ENCODE measurements around the gene VAC14. TPM values are rescaled to one million over a fixed set of nuclear protein-coding genes. Genes with fewer than 3 reads are reported as not detected.

VAC14 gene
- total RNA-seq, 1 donor from 2014 or later, result 75.1 TPM

GRCh38 chr16:70747703-70748631 lies 53.0 kb downstream of the VAC14 start:
- no peaks in the 10 kb centered on the region for H3K27me3 ChIP-seq
- no peak overlapping the region for H3K4me3 ChIP-seq
- H3K27ac ChIP-seq, result peak overlapping the region; percentile 91 to 92
- intact Hi-C loops (cut with DNase I), result loop anchor here (2.0 to 10.0 kb wide), 4 partner anchors 55 to 221 kb away; no protein-coding TSS in a partner anchor
- H3K9me3 ChIP-seq, result no peaks in the 10 kb centered on the region
- no peak for TF ChIP-seq CTCF (IDR thresholded peaks at IDR 0.05)
- H3K36me3 ChIP-seq, result peaks cover 0 to 8% of the 10 kb centered on the region in 2 donors
- H3K4me1 ChIP-seq, result peaks cover 16 to 54% of the 10 kb centered on the region in 2 donors
- no peak for DNase-seq (ENCODE audit: low spot score in 2 of 2)

GRCh38 chr16:70746708-70747424 lies 54.1 kb downstream of the VAC14 start:
- Histone ChIP-seq H3K27ac (peak overlapping the region; percentile 91 to 92), H3K4me3 (peak overlapping the region in 1 of 2 donors; percentile 2), H3K9me3 (no peaks in the 10 kb centered on the region), H3K27me3 (no peaks in the 10 kb centered on the region), H3K4me1 (peaks cover 13 to 49% of the 10 kb centered on the region in 2 donors), H3K36me3 (peaks cover 0 to 9% of the 10 kb centered on the region in 2 donors)
- intact Hi-C loops (cut with DNase I), result loop anchor here (1.0 to 10.0 kb wide), 6 partner anchors 32 to 220 kb away; no protein-coding TSS in a partner anchor
- peak; percentile 58 to 93 for DNase-seq (ENCODE audit: low spot score in 2 of 2)
- no peak for TF ChIP-seq CTCF (IDR thresholded peaks at IDR 0.05)

- H3K36me3 ChIP-seq, result peaks cover 0 to 12% of the 10 kb centered on the region in 2 donors
- H3K27ac ChIP-seq, result peak overlapping the region; percentile 91 to 92
- peaks cover 13 to 43% of the 10 kb centered on the region in 2 donors for H3K4me1 ChIP-seq
- intact Hi-C loops (cut with DNase I), result loop anchor here (1.0 to 10.0 kb wide), 6 partner anchors 31 to 219 kb away; no protein-coding TSS in a partner anchor
- no peak for TF ChIP-seq CTCF (IDR thresholded peaks at IDR 0.05)
- peak overlapping the region in 1 of 2 donors; percentile 2 for H3K4me3 ChIP-seq
- H3K9me3 ChIP-seq, result no peaks in the 10 kb centered on the region
- no peaks in the 10 kb centered on the region for H3K27me3 ChIP-seq
- peak; percentile 76 to 96 for DNase-seq (ENCODE audit: low spot score in 2 of 2)
Observed at GRCh38 chr16:70746040-70746707, 54.8 kb downstream of the VAC14 start.

GRCh38 chr16:70745536-70746025 lies 55.4 kb downstream of the VAC14 start:
- Histone ChIP-seq H3K27me3 (no peaks in the 10 kb centered on the region), H3K4me3 (no peak overlapping the region), H3K36me3 (peaks cover 0 to 14% of the 10 kb centered on the region in 2 donors), H3K27ac (peak overlapping the region; percentile 91 to 92), H3K9me3 (no peaks in the 10 kb centered on the region), H3K4me1 (peaks cover 13 to 37% of the 10 kb centered on the region in 2 donors)
- no peak for TF ChIP-seq CTCF (IDR thresholded peaks at IDR 0.05)
- DNase-seq (ENCODE audit: low spot score in 2 of 2), result no peak
- intact Hi-C loops (cut with DNase I), result loop anchor here (1.0 to 10.0 kb wide), 6 partner anchors 30 to 218 kb away; no protein-coding TSS in a partner anchor

GRCh38 chr16:70744366-70744765 lies 56.6 kb downstream of the VAC14 start:
- no peak for DNase-seq (ENCODE audit: low spot score in 2 of 2)
- H3K36me3 ChIP-seq, result peaks cover 0 to 14% of the 10 kb centered on the region in 2 donors
- no peak for TF ChIP-seq CTCF (IDR thresholded peaks at IDR 0.05)
- no peaks in the 10 kb centered on the region for H3K9me3 ChIP-seq
- no peaks in the 10 kb centered on the region for H3K27me3 ChIP-seq
- peak overlapping the region; percentile 91 to 92 for H3K27ac ChIP-seq
- H3K4me1 ChIP-seq, result peaks cover 13 to 33% of the 10 kb centered on the region in 2 donors
- intact Hi-C loops (cut with DNase I), result loop anchor here (10.0 kb wide), 1 partner anchor 170 kb away; no protein-coding TSS in a partner anchor
- H3K4me3 ChIP-seq, result no peak overlapping the region

Data from ascending aorta (tissue), 2 donors.